CD4-positive, alpha-beta T cell treated with Interleukin-6 for 4 hours (primary cell): ENCODE measurements around the gene SOX30.
A peak's percentile ranks its signal among the peaks of the same experiment; 100 is the strongest.

Source experiments
- DNase-seq: peaks from one replicate; pipeline ENCODE4 v3.0.0-alpha.2; 2020; ENCODE audit warnings: mixed read lengths

SOX30 gene

GRCh38 chr5:157659868-157660660, 7.8 kb upstream of the SOX30 start:
- DNase-seq: no peak

DNA sequence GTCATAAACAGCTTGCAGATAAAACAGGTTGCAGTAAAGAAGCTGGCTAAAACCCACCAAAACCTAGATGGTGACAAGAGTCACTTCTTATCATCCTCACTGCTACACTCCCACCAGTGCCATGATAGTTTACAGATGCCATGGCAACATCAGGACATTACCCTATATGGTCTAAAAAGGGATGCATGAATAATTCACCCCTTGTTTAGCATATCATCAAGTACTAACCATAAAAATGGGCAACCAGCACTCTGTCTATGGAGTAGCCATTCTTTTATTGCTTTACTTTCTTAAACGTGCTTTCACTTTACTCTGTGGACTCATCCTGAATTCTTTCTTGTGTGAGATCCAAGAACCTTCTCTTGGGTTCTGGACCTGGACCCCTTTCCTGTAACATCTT, 6.7 kb upstream of the SOX30 start:
- no peak for DNase-seq

DNA sequence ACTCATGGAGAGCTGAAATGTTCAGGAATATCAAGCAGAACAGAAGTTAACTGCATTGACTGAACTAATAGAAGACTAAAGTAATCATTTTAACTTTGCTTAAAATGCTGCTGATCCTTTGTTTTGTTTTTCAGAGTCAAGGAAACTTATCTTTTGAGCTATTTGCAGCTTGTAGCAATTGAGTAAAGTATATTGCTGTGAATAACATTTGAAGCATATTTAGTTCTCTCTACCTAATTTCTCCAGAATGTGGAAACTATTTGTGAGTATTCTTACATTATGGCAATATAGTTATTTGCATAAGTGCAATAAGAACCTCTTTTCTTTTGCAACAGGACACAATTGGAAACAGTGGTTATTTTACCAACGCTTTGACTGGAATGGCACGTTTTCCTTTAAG, 5.3 kb upstream of the SOX30 start:
- DNase-seq: no peak

DNA sequence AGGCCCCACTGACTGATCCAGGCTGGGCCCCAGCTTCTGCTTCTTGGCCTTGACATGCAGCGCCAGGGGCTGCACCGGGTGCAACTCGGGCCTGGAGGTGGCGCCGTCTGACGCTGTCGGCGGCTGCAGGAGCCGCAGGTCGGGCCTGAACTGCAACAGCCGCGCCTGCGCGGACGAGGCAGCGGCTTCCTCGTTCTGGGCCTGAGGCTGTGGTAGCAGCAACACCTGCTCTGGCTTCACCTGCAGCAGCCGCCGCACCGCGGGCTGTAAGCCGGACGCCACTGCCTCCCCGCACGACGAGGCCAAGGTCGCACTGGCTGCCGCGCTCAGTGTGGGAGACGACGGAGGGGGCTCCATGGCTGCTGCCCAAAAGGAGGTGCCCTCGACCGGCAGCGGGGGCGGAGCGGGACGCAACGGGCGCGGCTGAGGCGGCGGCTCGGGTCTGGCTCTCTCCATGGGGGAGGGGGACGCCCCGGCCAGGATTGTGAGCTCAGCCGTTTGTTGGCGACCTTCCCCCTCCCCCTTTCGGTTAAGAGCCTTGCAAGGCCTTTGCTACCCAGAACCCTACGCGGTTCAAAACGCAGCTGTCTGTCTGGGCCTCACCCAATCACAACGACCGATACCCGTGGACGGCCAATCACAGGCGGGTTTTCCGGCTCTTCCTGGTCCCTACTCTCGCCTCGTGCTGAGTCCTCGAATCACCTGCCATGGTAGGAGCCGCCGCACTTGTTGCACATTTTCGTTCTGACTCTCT, 438 bp downstream of the SOX30 start:
- peak; percentile 90 for DNase-seq

DNA sequence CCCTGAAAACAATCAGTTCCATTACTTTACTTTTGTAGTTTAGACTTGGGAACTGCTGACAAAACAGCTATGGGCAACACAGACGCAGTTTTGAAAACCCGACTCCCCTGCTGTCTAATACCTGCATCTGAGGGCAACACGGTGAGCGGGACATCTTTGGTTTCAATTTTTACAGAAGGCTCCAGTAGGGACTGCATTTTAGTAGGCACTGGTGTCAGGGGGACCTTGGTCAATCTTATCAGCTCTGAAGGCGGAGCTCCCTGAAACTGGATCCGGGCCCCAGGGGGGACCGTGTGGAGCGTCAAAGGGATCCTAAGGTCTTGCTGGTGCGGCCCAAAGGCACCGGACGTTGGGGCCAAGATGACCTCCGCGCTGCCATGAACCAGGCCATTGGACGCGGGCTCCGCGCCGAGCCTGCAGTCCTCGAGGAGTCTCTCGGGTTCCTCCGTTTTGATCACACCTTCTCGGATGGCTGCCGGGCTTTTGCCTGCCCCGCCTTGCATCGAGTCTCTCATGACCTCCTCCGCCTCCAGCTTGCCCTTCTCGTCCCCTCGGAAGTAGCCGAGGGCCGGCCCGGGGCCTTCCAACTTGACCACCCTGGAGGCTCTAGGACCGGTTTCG, 1.1 kb downstream of the SOX30 start:
- DNase-seq: no peak

DNA sequence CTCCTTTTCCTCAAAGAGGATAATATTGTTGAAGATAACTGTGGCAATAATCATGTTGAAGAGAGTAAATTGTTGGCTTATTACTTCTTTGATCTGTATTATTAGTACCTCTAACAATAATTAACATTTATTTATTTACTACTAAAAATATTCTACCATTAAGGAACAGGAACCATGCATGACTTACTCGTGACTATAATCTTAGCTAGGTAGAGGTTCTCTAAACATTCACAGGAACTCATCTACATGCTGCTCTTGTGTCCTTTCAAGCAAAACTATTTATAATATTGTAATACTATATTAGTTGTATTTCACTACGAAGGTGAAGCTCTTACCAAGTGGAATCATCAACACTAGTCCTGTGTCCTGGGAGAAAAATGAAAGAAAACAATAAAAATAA, 3.1 kb downstream of the SOX30 start:
- DNase-seq: no peak

- DNase-seq: no peak
Observed at GRCh38 chr5:157648275-157648990, 3.8 kb downstream of the SOX30 start.

- no peak for DNase-seq
Observed at GRCh38 chr5:157640406-157641066, 11.7 kb downstream of the SOX30 start.

DNA sequence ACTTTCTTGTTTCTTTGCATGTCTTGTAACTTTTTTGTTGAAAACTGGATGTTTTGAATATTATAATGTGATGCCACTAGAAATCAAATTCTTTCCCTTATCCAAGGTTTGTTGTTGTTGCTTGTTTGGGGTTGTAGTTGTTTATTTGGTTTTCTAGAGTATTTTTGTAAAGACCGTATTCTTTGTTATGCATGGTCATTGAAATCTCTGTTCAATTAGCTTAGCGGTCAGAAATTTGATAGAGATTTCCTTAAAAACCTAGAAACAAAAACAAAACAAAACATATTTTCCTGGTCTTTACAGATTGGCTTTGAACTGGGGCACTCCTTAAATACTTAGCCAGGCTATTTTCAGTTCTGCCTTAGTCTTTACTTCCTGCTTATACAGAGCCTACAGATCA, 21.9 kb downstream of the SOX30 start:
- DNase-seq: no peak

DNA sequence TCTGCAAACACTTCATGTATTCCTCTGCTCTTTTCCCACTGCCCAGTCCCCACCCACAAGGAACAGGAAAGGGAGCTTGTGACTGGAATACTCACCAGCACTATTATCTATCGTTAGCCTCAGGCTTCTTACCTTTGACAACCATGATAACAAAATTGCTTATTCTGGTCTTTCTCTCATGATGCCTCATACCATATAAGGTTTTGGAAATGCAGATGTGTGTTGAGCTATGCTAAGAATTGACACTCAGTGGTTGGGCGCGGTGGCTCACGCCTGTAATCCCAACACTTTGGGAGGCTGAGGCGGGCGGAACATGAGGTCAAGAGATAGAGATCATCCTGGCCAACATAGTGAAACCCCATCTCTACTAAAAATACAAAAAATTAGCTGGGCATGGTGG, 25.4 kb downstream of the SOX30 start:
- no peak for DNase-seq

- DNase-seq: no peak
Observed at GRCh38 chr5:157624144-157624543, 28.1 kb downstream of the SOX30 start.

DNA sequence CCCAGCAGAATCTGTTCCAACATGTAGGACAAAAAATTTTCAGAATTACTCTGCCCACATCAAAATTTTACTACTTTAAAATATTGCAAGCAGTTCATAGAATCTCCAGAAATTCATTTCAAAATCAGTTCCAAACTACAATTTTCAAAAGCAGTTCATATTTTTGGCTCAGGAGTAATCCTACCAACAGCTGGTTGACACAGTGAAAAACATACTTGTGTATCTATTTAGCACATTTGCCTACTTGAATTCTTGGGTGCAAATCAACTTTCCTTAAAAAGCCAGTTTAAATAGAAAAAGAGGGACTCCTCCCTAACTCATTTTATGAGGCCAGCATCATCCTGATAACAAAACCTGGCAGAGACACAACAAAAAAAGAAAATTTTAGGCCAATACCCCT, 31.5 kb downstream of the SOX30 start:
- DNase-seq: no peak

- DNase-seq: no peak
Observed at GRCh38 chr5:157618191-157618765, 34.0 kb downstream of the SOX30 start.

- no peak for DNase-seq
Observed at GRCh38 chr5:157616785-157617184, 35.5 kb downstream of the SOX30 start.

GRCh38 chr5:157613385-157614245, 38.6 kb downstream of the SOX30 start:
- DNase-seq: peak; percentile 42

GRCh38 chr5:157612581-157612980, 39.7 kb downstream of the SOX30 start:
- no peak for DNase-seq

DNA sequence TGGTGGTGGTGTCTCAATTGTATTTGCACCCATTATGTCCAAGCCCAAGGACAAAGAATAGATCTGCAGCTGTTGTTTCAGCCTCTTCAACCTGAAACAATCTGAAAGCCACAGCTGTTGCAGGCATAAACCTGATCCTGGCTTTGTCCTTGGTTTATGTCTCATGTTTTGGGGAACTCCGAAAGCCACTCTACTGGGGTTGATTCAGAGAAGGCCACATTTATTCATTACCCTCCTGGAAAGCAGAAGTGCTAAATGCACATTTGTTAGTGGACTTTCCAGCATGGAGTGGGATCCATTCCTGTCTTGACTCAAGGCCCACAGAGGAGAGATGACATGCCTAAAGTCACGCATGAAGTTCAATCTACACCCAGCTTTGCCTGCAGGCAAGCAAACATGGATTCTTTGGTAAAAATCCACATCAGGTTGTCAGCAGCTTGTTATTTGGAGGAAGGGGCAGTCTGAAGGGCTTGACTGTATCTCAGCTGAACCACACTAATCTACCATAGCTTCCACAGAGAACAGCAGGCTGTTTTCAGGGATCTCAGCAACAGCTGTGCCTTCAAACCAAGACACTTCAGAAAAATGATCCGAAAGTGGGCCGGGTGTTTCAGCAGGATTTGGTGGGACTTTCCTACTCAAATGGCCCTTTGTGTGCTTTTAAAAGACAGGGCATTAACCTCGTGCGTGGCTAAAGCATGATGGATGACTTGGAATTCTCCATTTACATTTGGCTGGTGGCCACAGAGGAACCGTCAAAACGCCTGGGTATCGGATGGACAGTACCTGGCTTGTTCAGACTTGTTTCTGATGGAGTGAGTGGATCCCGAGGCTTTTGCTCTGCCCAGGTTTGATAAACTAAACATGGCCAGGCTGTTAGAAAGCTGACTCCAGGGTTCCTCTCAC, 40.4 kb downstream of the SOX30 start:
- no peak for DNase-seq

DNA sequence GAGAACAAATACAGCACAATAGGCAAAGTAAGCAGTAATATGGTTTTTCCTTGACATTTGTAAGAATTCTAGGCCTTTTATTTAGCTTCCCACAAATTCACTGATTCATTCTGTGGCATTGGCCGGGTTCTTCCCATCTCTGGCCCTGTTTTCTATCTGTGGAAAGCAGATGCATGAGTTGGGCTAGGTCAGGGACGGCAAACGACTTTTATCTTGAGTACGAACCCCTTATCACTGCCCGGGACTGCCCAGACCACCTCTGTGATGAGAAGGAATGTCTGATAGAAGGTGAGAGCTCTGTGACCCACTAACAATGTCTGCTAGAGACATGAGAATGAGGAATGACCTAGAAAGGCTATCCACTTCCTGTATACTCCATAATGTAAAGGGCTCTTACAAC, 41.2 kb downstream of the SOX30 start:
- DNase-seq: no peak

DNA sequence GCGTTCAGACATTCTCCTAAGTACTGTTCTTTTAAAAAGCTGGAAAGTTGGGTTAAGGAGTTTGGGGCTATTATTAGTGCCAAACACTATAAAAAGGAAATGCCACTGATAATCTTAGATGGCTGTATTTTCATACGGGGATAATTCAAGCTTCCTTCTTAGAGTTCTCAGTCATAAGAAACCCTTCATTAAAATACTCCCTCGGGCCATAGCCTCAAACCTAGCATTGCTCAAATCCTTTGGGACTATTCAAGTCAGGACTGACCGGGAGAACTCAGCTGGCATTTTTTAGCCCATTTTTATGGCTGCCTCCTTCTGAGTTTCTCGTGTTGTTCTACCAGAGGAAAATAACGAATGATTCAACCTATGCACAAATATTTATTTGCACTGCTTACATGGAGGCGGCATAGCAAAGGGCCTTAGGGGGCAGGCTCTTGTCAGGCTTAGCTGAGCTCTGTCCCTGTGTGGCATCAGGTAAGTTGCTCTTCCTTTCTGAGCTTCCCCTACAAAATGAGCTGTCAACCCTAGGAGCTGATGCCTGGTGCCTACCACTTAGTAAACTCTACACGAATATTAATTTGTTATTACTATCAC, 43.2 kb downstream of the SOX30 start:
- no peak for DNase-seq
